Body of pancreas (tissue), 4 donors: ENCODE measurements around the gene TTC17. TPM values are rescaled to one million over a fixed set of nuclear protein-coding genes. Genes with fewer than 3 reads are reported as not detected.
"Not testable (repeated sequence)": the region's sequence is repeated elsewhere in the genome, so short reads cannot be mapped to it uniquely, and the experiment has no call there.

Experiments
- ATAC-seq: fragments of 150-250 bp; one replicate; pipeline ENCODE4 v1.9.1; 2016
- DNase-seq, 4 donors: peaks; one replicate each; pipeline ENCODE4 v3.0.0-alpha.2; 2019
- H3K27ac ChIP-seq, 4 donors: fragments of 200-600 bp; sonication (generic); 1 replicate in 3 of 4; 2 replicates in 1 of 4; pipeline versions ENCODE4 v1.5.1 to v1.6.1; 2016 to 2019; ENCODE audit warnings: mild to moderate bottlenecking in 1 of 4, mixed read lengths in 1 of 4, moderate library complexity in 1 of 4
- H3K27me3 ChIP-seq, 2 donors: fragments of 200-600 bp; sonication (generic); one replicate each; pipeline ENCODE4 v1.6.0; 2016; ENCODE audit warnings: mild to moderate bottlenecking in 1 of 2
- H3K36me3 ChIP-seq, 2 donors: fragments of 200-600 bp; sonication (generic); replicated peaks in 1 of 2; 2 replicates each; pipeline ENCODE4 v1.5.1; 2016; ENCODE audit warnings: low read depth in 2 of 2; ENCODE audit not compliant: insufficient read depth in 1 of 2
- H3K4me1 ChIP-seq: fragments of 200-600 bp; sonication (generic); one replicate; pipeline ENCODE4 v1.6.0; 2016
- H3K4me3 ChIP-seq, 2 donors: fragments of 200-600 bp; sonication (generic); 1 replicate in 1 of 2; 2 replicates in 1 of 2; pipeline ENCODE4 v1.5.1; 2016 to 2019
- H3K9me3 ChIP-seq, 3 donors: fragments of 200-600 bp; sonication (generic); 1 replicate in 2 of 3; 2 replicates in 1 of 3; pipeline ENCODE4 v1.5.1; 2016
- CTCF ChIP-seq, 7 experiments: fragments of 450-650 bp in 4 of 7; fragments of 200-600 bp in 3 of 7; sonication (generic) in 3 of 7; IDR thresholded peaks; one replicate each; pipeline ENCODE4 v1.5.1; 2016 to 2019; ENCODE audit warnings: antibody characterized with exemption in 7 of 7
- POLR2A ChIP-seq, 3 donors: fragments of 450-650 bp; IDR thresholded peaks; one replicate each; pipeline ENCODE4 v1.6.1; 2016; ENCODE audit warnings: antibody characterized with exemption in 3 of 3, mild to moderate bottlenecking in 2 of 3
- WGBS, 2 donors: methylation state at CpG; one replicate each; pipeline ENCODE4 v1.1.5; 2017; 5-methylcytosine and 5-hydroxymethylcytosine counted together
- intact Hi-C: fragments of 100-400 bp; cut with DNase I; formaldehyde crosslinking; loops from one replicate; pipeline ENCODE4 v1.15.1; 2023
- total RNA-seq, 2 donors: library from RNA; depleted of rRNA; stranded (reverse); fragments of >200 nt; gene quantifications; one replicate each; pipeline ENCODE4 v1.1.0, GENCODE V29; 2016

Gene TTC17
- total RNA-seq, 2 donors from 2014 or later: 99.1 to 195 TPM

- TF ChIP-seq CTCF (IDR thresholded peaks at IDR 0.05): no peak
- TF ChIP-seq POLR2A (IDR thresholded peaks at IDR 0.05): no peak
- DNase-seq (no peak), ATAC-seq (no peak)
- Histone ChIP-seq H3K27ac (no peak overlapping the region), H3K36me3 (peaks cover 0 to 10% of the 10 kb centered on the region in 2 donors), H3K9me3 (no peaks in the 10 kb centered on the region), H3K4me3 (no peak overlapping the region), H3K4me1 (peaks cover 14% of the 10 kb centered on the region), H3K27me3 (no peaks in the 10 kb centered on the region)
- intact Hi-C loops: no loop called here
- WGBS, 2 donors: 71 to 75% methylated on average over 3 of the region's 3 CpGs
Measured at GRCh38 chr11:43396617-43397016, 37.9 kb downstream of the TTC17 start.

GRCh38 chr11:43397251-43397650 is 38.5 kb downstream of the TTC17 start:
- DNase-seq (no peak), ATAC-seq (no peak)
- 89 to 92% methylated on average over 3 of the region's 3 CpGs for WGBS, 2 donors
- H3K4me3 ChIP-seq: no peak overlapping the region
- intact Hi-C loops: no loop called here
- no peak overlapping the region for H3K27ac ChIP-seq
- no peaks in the 10 kb centered on the region for H3K9me3 ChIP-seq
- peaks cover 14% of the 10 kb centered on the region for H3K4me1 ChIP-seq
- H3K36me3 ChIP-seq: peaks cover 0 to 10% of the 10 kb centered on the region in 2 donors
- H3K27me3 ChIP-seq: no peaks in the 10 kb centered on the region
- TF ChIP-seq POLR2A (IDR thresholded peaks at IDR 0.05): no peak
- no peak for TF ChIP-seq CTCF (IDR thresholded peaks at IDR 0.05)

GRCh38 chr11:43399983-43400630 is 41.4 kb downstream of the TTC17 start:
- Histone ChIP-seq H3K27me3 (no peaks in the 10 kb centered on the region), H3K4me3 (no peak overlapping the region), H3K27ac (no peak overlapping the region), H3K9me3 (no peaks in the 10 kb centered on the region), H3K4me1 (peaks cover 4% of the 10 kb centered on the region), H3K36me3 (peaks cover 0 to 18% of the 10 kb centered on the region in 2 donors)
- no peak for ATAC-seq
- TF ChIP-seq POLR2A (IDR thresholded peaks at IDR 0.05) (no peak), CTCF (IDR thresholded peaks at IDR 0.05) (no peak)
- intact Hi-C loops: loop anchor here (10.0 kb wide), 1 partner anchor 75 kb away; no protein-coding TSS in a partner anchor
- 94 to 98% methylated on average over 2 of the region's 2 CpGs for WGBS, 2 donors
- no peak for DNase-seq

- DNase-seq: no peak
- H3K27me3 ChIP-seq: no peaks in the 10 kb centered on the region
- no peaks in the 10 kb centered on the region for H3K9me3 ChIP-seq
- ATAC-seq: no peak
- no peak overlapping the region for H3K27ac ChIP-seq
- H3K4me1 ChIP-seq: peaks cover 4% of the 10 kb centered on the region
- no peak overlapping the region for H3K4me3 ChIP-seq
- intact Hi-C loops: loop anchor here (10.0 kb wide), 1 partner anchor 76 kb away; no protein-coding TSS in a partner anchor
- TF ChIP-seq CTCF (IDR thresholded peaks at IDR 0.05): no peak
- TF ChIP-seq POLR2A (IDR thresholded peaks at IDR 0.05): no peak
- peaks cover 0 to 24% of the 10 kb centered on the region in 2 donors for H3K36me3 ChIP-seq
- WGBS, 2 donors: 74 to 77% methylated on average over 6 of the region's 6 CpGs
Measured at GRCh38 chr11:43401252-43401651, 42.5 kb downstream of the TTC17 start.

- not testable (repeated sequence) for H3K4me3 ChIP-seq, H3K27ac ChIP-seq, H3K4me1 ChIP-seq, H3K27me3 ChIP-seq, H3K9me3 ChIP-seq, ATAC-seq, DNase-seq
- intact Hi-C loops: loop anchor here (10.0 kb wide), 1 partner anchor 77 kb away; no protein-coding TSS in a partner anchor
- H3K36me3 ChIP-seq: peaks cover 0 to 24% of the 10 kb centered on the region in 2 donors
- whole genome bisulfite sequencing, 2 donors: 97 to 99% methylated on average over 4 of the region's 4 CpGs
Measured at GRCh38 chr11:43401811-43402210, 43.1 kb downstream of the TTC17 start.
